Urinary bladder (tissue), 4 donors: ENCODE data around the gene LRRC41. TPM values are rescaled to one million over a fixed set of nuclear protein-coding genes. Genes with fewer than 3 reads are reported as not detected.
"Not testable (repeated sequence)": the region's sequence is repeated elsewhere in the genome, so short reads cannot be mapped to it uniquely, and the experiment has no call there.

ENCODE experiments used
- DNase-seq: peaks from one replicate; pipeline ENCODE4 v3.0.0-alpha.2; 2015; ENCODE audit errors: extremely low spot score
- H3K27ac ChIP-seq: one replicate; pipeline ENCODE4 v1.5.1; 2013; ENCODE audit warnings: low read depth, mild to moderate bottlenecking, moderate library complexity
- H3K36me3 ChIP-seq: one replicate; pipeline ENCODE4 v1.6.1; 2013; ENCODE audit warnings: mild to moderate bottlenecking, moderate library complexity; ENCODE audit not compliant: insufficient read depth
- H3K4me1 ChIP-seq: one replicate; pipeline ENCODE4 v1.6.1; 2013; ENCODE audit warnings: mild to moderate bottlenecking, moderate library complexity; ENCODE audit not compliant: insufficient read depth
- H3K4me3 ChIP-seq: one replicate; pipeline ENCODE4 v1.5.1; 2013; ENCODE audit warnings: low read depth, low read length
- WGBS: extraction: QIAGEN DNeasy Blood & Tissue Kit; methylation state at CpG from one replicate; pipeline ENCODE4 v1.1.7; 2013; 5-methylcytosine and 5-hydroxymethylcytosine counted together
- polyA plus RNA-seq: library from polyadenylated mRNA; stranded (reverse); fragments of 200-250 nt; gene quantifications from one replicate; pipeline ENCODE4 v1.2.3, GENCODE V29; 2013
- total RNA-seq: library from RNA; depleted of rRNA; stranded (reverse); fragments of >200 nt; gene quantifications from one replicate; pipeline ENCODE4 v1.2.3, GENCODE V29; 2014
- donor health status: healthy with polysubstance abuse.
- donor health status: healthy.

Gene LRRC41
- total and polyA plus RNA-seq, 2 donors = 57.6 to 60.3 TPM

DNA sequence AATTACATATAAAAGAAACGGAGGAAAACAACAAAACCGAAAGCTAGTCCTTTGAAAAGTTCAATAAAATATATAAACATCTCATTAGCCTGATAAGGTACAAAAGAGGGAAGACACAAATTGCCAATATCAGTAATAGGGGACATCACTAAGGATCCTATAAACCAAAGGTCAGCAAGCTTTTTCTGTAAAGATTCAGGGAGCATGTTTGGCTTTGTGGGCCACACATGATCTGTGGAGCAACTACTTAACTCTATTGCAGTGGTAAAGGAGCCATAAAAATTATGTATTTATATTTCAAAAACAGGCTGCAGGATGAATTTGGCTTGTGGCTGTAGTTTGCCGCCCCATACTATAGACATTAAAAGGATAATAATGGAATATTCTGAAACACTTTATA, 31.7 kb upstream of the LRRC41 start:
- H3K4me3 ChIP-seq = no peak overlapping the region
- no peak overlapping the region for H3K27ac ChIP-seq
- 80% methylated on average over 3 of the region's 3 CpGs for WGBS
- no peaks in the 10 kb centered on the region for H3K36me3 ChIP-seq
- no peaks in the 10 kb centered on the region for H3K4me1 ChIP-seq
- no peak for DNase-seq

DNA sequence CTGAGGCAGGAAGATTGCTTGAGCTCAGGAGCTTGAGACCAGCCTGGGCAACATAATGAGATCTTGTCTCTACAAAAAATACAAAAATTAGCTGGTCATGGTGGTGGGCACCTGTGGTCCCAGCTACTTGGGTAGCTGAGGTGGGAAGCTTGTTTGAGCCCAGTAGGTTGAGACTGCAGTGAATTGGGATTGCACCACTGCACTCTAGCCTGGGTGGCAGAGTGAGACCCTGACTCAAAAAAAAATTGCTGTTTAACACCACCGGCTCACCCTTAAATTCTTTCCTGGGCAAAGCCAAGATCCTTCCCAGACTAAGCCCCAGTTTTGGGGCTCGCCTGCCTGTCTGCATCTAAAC, 30.6 kb upstream of the LRRC41 start:
- WGBS = 80% methylated on average over 2 of the region's 2 CpGs
- H3K4me1 ChIP-seq = no peaks in the 10 kb centered on the region
- DNase-seq = no peak
- no peak overlapping the region for H3K27ac ChIP-seq
- H3K36me3 ChIP-seq = no peaks in the 10 kb centered on the region
- no peak overlapping the region for H3K4me3 ChIP-seq

DNA sequence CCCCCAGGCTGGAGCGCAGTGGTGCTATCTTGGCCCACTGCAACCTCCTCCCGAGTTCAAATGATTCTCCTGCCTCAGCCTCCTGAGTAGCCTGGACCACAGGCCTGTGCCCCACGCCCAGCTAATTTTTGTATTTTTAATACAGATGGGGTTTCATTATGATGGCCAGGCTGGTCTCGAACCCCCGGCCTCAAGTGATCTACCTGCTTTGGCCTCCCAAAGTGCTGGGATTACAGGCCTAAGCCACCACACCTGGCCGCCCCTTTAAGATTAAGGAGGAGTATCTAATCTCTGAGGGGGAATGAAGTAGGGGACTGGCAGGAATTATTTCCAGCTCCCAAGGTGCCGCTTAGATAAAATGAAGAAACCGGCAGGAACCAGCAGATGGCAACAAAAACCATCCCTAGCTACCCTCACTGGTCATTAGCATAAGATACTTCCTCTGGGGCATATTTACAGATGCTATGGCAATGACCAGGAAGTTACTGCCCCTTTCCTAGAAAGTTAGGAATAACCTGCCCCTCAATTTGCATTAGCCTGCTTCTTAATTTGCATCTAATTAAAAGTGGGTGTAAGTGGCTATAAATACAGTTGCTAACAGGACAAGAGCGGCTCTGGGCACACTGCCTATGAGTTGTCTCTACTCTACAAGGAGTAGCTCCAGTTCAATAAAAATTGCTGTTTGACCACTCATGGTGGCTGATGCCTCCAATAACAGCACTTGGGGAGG, 30.0 kb upstream of the LRRC41 start:
- no peak for DNase-seq
- Histone ChIP-seq H3K27ac (no peak overlapping the region), H3K4me1 (no peaks in the 10 kb centered on the region), H3K36me3 (no peaks in the 10 kb centered on the region), H3K4me3 (no peak overlapping the region)
- WGBS = 76% methylated on average over 9 of the region's 9 CpGs

DNA sequence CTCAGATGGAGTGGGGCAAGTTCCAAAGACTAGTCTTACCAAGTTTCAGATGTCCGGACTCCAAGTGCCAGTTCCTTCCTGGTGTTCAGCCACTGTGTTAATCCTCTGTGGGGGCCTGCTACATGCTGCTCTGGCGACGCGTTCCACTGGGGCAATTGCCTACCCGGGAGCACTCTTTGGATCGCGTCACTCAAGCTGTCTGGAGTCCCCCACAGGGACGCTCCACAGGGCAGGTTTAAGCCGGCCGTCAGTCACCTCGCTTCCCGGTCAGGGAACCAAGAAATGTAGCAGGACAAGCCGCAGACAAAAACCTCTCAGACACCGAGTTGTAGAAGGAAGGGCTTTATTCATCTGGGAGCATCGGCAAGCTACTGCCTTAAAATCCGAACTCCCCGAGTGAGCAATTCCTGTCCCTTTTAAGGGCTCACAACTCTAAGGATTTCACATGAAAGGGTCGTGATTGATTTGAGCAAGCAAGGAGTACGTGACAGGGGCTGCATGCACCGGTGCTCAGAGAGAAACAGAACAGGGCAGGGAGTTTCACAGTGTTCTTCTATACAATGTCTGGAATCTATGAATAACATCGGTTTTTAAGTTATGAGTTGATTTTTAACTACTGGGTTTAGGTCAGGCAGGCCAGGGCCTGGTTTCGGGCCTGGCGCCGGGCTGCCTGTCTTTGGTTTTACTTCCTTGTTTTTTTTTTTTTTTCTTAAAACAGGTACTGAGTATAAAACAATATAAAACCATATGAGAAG, 28.5 kb upstream of the LRRC41 start:
- H3K4me3 ChIP-seq, H3K4me1 ChIP-seq, DNase-seq, H3K36me3 ChIP-seq, H3K27ac ChIP-seq: not testable (repeated sequence)
- WGBS = 72% methylated on average over 24 of the region's 24 CpGs

DNA sequence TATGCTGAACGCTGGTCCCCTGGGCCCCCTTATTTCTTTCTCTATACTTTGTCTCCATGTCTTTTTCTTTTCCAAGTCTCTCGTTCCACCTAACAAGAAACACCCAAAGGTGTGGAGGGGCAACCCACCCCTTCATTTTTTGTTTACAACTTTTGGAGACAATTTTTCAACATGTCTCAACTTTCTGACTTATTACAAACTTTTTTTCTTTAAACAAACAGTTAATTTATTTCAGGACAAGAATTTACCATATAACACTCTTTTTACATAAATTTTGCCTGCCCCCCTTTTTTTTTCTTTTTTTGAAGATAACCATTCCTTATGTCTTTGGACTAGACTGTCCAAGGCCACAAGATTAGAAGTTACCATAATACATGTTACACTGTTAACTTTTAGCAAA, 27.0 kb upstream of the LRRC41 start:
- not testable (repeated sequence) for H3K4me1 ChIP-seq, DNase-seq, H3K4me3 ChIP-seq, H3K27ac ChIP-seq, H3K36me3 ChIP-seq
- 80% methylated on average over 2 of the region's 2 CpGs for WGBS

DNA sequence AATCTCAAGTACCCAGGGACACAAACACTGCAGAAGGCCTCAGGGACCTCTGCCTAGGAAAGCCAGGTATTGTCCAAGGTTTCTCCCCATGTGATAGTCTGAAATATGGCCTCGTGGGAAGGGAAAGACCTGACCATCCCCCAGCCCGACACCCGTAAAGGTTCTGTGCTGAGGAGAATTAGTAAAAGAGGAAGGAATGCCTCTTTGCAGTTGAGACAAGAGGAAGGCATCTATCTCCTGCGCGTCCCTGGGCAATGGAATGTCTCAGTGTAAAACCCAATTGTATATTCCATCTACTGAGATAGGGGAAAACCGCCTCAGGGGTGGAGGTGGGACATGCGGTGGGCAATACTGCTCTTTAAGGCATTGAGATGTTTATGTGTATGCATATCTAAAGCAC, 26.4 kb upstream of the LRRC41 start:
- H3K36me3 ChIP-seq, DNase-seq, H3K27ac ChIP-seq, H3K4me1 ChIP-seq, H3K4me3 ChIP-seq: not testable (repeated sequence)
- 48% methylated on average over 7 of the region's 7 CpGs for WGBS

DNA sequence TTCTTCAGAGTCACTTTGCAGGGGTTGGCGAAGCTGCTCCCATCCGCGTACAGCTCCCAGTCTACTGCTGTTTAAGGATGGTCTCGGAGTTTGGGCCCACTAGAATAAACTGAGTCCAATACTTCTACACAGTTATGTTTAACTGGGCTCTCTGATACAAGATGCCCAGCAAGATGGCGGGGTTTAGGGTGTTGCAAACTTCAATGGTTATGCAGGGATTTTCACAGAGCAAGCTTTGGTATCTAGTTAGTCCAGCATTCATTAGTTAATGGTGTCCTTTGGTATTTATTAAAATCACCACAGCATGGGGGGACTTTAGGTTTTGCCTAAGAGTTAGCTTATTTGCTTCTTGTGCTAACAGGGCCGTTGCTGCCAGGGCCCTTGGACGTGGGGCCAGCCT, 24.8 kb upstream of the LRRC41 start:
- not testable (repeated sequence) for H3K4me1 ChIP-seq, H3K4me3 ChIP-seq, DNase-seq, H3K27ac ChIP-seq, H3K36me3 ChIP-seq
- WGBS = 92% methylated on average over 7 of the region's 7 CpGs

DNA sequence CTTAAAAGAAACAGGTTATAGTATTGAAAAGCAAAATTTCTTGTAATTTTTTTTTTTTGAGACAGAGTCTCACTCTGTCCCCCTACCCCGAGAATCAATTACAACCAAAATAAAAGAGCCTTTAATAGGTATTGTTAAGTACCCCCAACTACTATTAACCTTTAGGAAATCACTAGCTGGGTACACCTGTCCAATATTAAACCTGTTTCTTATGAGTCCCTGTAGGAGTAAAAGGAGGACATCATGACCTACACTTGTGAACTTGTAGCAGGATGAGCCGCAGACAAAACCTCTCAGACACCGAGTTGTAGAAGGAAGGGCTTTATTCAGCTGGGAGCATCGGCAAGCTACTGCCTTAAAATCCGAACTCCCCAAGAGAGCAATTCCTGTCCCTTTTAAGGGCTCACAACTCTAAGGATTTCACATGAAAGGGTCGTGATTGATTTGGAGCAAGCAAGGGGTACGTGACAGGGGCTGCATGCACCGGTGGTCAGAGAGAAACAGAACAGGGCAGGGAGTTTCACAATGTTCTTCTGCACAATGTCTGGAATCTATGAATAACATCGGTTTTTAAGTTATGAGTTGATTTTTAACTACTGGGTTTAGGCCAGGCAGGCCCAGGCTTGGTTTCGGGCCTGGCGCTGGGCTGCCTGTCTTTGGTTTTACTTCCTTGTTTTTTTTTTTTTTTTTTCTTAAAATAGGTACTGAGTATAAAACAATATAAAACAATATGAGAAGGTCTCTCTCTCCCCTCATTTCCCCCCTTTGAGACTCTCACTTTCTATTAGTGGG, 22.1 kb upstream of the LRRC41 start:
- WGBS = 89% methylated on average over 11 of the region's 11 CpGs
- not testable (repeated sequence) for H3K4me1 ChIP-seq, DNase-seq, H3K36me3 ChIP-seq, H3K27ac ChIP-seq, H3K4me3 ChIP-seq

DNA sequence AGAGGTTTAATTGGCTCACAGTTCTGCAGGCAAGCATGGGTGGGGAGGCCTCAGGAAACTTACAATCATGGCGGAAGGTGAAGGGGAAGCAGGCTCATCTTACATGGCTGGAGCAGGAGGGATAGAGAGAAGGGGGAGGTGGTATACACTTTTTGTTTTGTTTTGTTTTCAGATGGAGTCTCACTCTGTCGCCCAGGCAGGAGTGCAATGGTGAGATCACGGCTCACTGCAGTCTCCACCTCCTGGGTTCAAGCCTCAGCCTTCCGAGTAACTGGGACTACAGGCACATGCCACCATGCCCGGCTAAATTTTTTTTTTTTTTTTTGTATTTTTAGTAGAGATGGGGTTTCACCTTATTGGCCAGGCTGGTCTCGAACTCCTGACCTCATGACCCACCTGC, 18.8 kb upstream of the LRRC41 start:
- not testable (repeated sequence) for H3K36me3 ChIP-seq, DNase-seq, H3K4me3 ChIP-seq, H3K4me1 ChIP-seq, H3K27ac ChIP-seq
- 95% methylated on average over 6 of the region's 6 CpGs for WGBS

DNA sequence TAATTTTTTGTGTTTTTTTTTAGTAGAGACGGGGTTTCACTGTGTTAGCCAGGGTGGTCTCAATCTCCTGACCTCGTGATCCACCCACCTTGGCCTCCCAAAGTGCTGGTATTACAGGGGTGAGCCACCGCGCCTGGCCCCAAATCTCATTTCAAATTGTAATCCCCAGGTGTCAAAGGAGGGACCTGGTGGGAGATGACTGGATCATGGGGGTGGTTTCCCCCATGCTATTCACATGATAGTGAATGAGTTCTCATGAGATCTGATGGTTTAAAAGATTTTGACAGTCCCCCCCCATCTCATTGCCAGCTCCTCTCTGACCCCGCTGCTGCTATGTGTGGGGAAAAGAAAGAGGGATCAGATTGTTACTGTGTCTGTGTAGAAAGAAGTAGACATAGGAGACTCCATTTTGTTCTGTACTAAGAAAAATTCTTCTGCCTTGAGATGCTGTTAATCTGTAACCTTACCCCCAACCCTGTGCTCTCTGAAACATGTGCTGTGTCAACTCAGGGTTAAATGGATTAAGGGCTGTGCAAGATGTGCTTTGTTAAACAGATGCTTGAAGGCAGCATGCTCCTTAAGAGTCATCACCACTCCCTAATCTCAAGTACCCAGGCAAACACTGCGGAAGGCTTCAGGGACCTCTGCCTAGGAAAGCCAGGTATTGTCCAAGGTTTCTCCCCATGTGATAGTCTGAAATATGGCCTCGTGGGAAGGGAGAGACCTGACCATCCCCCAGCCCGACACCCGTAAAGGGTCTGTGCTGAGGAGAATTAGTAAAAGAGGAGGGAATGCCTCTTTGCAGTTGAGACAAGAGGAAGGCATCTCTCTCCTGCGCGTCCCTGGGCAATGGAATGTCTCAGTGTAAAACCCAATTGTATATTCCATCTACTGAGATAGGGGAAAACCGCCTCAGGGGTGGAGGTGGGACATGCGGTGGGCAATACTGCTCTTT, 16.8 kb upstream of the LRRC41 start:
- not testable (repeated sequence) for H3K27ac ChIP-seq, H3K36me3 ChIP-seq, H3K4me3 ChIP-seq, DNase-seq, H3K4me1 ChIP-seq
- 63% methylated on average over 12 of the region's 13 CpGs for WGBS

DNA sequence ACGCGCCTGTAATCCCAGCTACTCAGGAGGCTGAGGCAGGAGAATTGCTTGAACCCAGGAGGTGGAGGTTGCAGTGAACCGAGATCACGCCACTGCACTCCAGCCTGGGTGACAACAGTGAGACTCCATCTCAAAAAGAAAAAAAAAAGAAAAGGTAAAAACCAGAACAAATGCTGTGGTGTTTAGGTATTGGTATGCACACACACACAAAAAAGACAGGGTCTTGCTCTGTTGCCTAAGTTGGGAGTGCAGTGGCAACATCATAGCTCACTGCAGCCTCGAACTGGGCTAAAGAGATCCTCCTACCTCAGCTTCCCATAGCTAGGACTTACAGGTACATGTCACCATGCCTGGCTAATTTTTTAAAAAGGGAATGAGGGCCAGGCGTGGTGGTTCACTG, 15.9 kb upstream of the LRRC41 start:
- H3K4me1 ChIP-seq, DNase-seq, H3K27ac ChIP-seq, H3K36me3 ChIP-seq, H3K4me3 ChIP-seq: not testable (repeated sequence)
- 92% methylated on average over 6 of the region's 6 CpGs for whole genome bisulfite sequencing

DNA sequence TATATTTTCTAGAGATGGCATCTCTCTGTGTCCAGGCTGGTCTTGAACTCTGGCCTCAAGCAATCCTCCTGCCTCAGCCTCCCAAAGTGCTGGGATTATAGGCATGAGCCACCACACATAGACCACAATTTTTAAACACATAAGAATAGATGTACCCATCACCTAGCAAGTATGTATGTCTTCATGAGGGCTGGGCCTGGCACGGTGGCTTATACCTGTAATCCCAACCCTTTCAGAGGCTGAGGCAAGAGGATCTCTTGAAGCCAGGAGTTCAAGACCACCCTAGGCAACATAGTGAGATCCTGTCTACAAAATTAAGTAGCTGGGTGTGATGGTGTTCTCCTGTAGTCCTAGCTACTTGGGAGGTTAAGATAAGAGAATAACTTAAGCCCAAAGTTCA, 13.9 kb upstream of the LRRC41 start:
- no peak for DNase-seq
- Histone ChIP-seq H3K27ac (no peak overlapping the region), H3K4me3 (no peak overlapping the region), H3K4me1 (no peaks in the 10 kb centered on the region), H3K36me3 (peaks cover 7% of the 10 kb centered on the region)
- 94% methylated on average over 1 of the region's 1 CpG for WGBS
